HEK293 (cell line): ENCODE measurements around the gene BMF.

Source experiments
- ATF2 ChIP-seq: fragments of 450-650 bp; formaldehyde crosslinking; IDR thresholded peaks from 2 replicates; pipeline ENCODE4 v1.5.1; 2016; ENCODE audit warnings: missing biosample characterization, missing genetic modification characterization, low read depth
- CTCF ChIP-seq: fragments of 450-650 bp; formaldehyde crosslinking; IDR thresholded peaks from 2 replicates; pipeline ENCODE4 v1.5.1; 2016; ENCODE audit warnings: missing biosample characterization, missing genetic modification characterization
- FEZF1 ChIP-seq: fragments of 450-650 bp; formaldehyde crosslinking; IDR thresholded peaks from 2 replicates; pipeline ENCODE4 v1.5.1; 2016; ENCODE audit warnings: missing biosample characterization, missing genetic modification characterization
- MYNN ChIP-seq: fragments of 450-650 bp; formaldehyde crosslinking; IDR thresholded peaks from 2 replicates; pipeline ENCODE4 v1.5.1; 2016; ENCODE audit warnings: missing biosample characterization, missing genetic modification characterization, borderline replicate concordance
- RBAK ChIP-seq: fragments of 450-650 bp; formaldehyde crosslinking; IDR thresholded peaks from 2 replicates; pipeline ENCODE4 v1.5.1; 2016; ENCODE audit warnings: missing biosample characterization, missing genetic modification characterization
- SALL2 ChIP-seq: fragments of 450-650 bp; formaldehyde crosslinking; IDR thresholded peaks from 2 replicates; pipeline ENCODE4 v1.5.0; 2017; ENCODE audit warnings: missing biosample characterization, mild to moderate bottlenecking, missing genetic modification characterization, borderline replicate concordance
- SP2 ChIP-seq: fragments of 450-650 bp; formaldehyde crosslinking; IDR thresholded peaks from 2 replicates; pipeline ENCODE4 v1.5.1; 2016; ENCODE audit warnings: missing biosample characterization, missing genetic modification characterization
- ZBTB26 ChIP-seq: fragments of 450-650 bp; formaldehyde crosslinking; optimal IDR thresholded peaks from 2 replicates; pipeline ENCODE3; 2016; ENCODE audit warnings: missing biosample characterization, mild to moderate bottlenecking, missing genetic modification characterization
- ZNF112 ChIP-seq: fragments of 450-650 bp; formaldehyde crosslinking; IDR thresholded peaks from 2 replicates; pipeline ENCODE4 v1.5.0; 2017; ENCODE audit warnings: missing biosample characterization, missing genetic modification characterization
- ZNF114 ChIP-seq: fragments of 450-650 bp; formaldehyde crosslinking; IDR thresholded peaks from 2 replicates; pipeline ENCODE4 v1.5.0; 2017; ENCODE audit warnings: missing biosample characterization, missing genetic modification characterization
- ZNF555 ChIP-seq: fragments of 450-650 bp; formaldehyde crosslinking; conservative IDR thresholded peaks from 2 replicates; pipeline ENCODE4 v1.5.1; 2017; ENCODE audit warnings: missing biosample characterization, mild to moderate bottlenecking, missing genetic modification characterization, inconsistent platforms
- ZNF624 ChIP-seq: fragments of 450-650 bp; formaldehyde crosslinking; IDR thresholded peaks from 2 replicates; pipeline ENCODE4 v1.5.1; 2017; ENCODE audit warnings: missing biosample characterization, missing genetic modification characterization
- ZNF776 ChIP-seq: fragments of 450-650 bp; formaldehyde crosslinking; IDR thresholded peaks from 2 replicates; pipeline ENCODE4 v1.5.0; 2017; ENCODE audit warnings: missing biosample characterization, missing genetic modification characterization, borderline replicate concordance

GRCh38 chr15:40108061-40108854 lies 421 bp downstream of the BMF start:
- TF ChIP-seq ATF2 (no peak), SALL2 (tag by site-specific recombination) (no peak), CTCF (tag by site-specific recombination) (no peak), ZNF555 (tag by site-specific recombination) (no peak), FEZF1 (tag by site-specific recombination) (no peak), ZNF114 (no peak), ZNF624 (tag by site-specific recombination) (no peak), ZBTB26 (no peak), MYNN (no peak), ZNF112 (tag by site-specific recombination) (no peak), RBAK (no peak), SP2 (tag by site-specific recombination) (peak; percentile 39; the same call in 1 of the 2 replicates), ZNF776 (tag by site-specific recombination) (no peak)
